ENCODE data around the gene MAML3.

DNA sequence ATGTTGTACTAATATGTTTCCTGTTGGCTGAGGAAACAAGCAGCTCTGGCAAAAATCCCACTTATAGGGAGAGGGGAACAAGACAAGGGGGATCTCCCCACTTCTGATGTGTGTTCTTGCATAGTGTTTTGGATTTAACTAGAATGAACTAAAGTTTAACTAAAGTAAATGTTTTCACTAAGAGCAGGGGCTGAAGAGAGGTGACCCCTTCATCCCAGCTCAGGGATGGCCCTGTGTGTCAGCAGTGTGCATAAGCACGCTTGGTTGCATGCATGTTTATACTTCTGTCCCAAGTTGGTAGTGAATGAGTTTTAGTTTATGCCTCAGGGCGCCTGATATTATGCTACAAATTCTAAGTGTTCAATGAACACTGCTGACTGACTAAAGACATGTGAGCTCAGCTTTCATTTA lies 319.0 kb downstream of the MAML3 start:
- TF ChIP-seq FOXM1 (IDR thresholded peaks at IDR 0.05; ENCODE audit: borderline replicate concordance) (no peak), FOXA1 (IDR thresholded peaks at IDR 0.05) (no peak), BHLHE40 (IDR thresholded peaks at IDR 0.05; ENCODE audit: borderline replicate concordance) (no peak), LEF1 (IDR thresholded peaks at IDR 0.05; ENCODE audit: borderline replicate concordance) (no peak), ARNT (IDR thresholded peaks at IDR 0.05) (no peak)
- TF ChIP-seq, protein P1, sequence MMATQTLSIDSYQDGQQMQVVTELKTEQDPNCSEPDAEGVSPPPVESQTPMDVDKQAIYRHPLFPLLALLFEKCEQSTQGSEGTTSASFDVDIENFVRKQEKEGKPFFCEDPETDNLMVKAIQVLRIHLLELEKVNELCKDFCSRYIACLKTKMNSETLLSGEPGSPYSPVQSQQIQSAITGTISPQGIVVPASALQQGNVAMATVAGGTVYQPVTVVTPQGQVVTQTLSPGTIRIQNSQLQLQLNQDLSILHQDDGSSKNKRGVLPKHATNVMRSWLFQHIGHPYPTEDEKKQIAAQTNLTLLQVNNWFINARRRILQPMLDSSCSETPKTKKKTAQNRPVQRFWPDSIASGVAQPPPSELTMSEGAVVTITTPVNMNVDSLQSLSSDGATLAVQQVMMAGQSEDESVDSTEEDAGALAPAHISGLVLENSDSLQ (IDR thresholded peaks at IDR 0.05), result no peak
